Urinary bladder (tissue), 4 donors: ENCODE results near the gene PTTG1IP. TPM values are rescaled to one million over a fixed set of nuclear protein-coding genes. Genes with fewer than 3 reads are reported as not detected.

ENCODE experiments used
- DNase-seq: peaks from one replicate; pipeline ENCODE4 v3.0.0-alpha.2; 2015; ENCODE audit errors: extremely low spot score
- H3K27ac ChIP-seq: one replicate; pipeline ENCODE4 v1.5.1; 2013; ENCODE audit warnings: low read depth, mild to moderate bottlenecking, moderate library complexity
- H3K36me3 ChIP-seq: one replicate; pipeline ENCODE4 v1.6.1; 2013; ENCODE audit warnings: mild to moderate bottlenecking, moderate library complexity; ENCODE audit not compliant: insufficient read depth
- H3K4me1 ChIP-seq: one replicate; pipeline ENCODE4 v1.6.1; 2013; ENCODE audit warnings: mild to moderate bottlenecking, moderate library complexity; ENCODE audit not compliant: insufficient read depth
- H3K4me3 ChIP-seq: one replicate; pipeline ENCODE4 v1.5.1; 2013; ENCODE audit warnings: low read depth, low read length
- WGBS: extraction: QIAGEN DNeasy Blood & Tissue Kit; methylation state at CpG from one replicate; pipeline ENCODE4 v1.1.7; 2013; 5-methylcytosine and 5-hydroxymethylcytosine counted together
- polyA plus RNA-seq: library from polyadenylated mRNA; stranded (reverse); fragments of 200-250 nt; gene quantifications from one replicate; pipeline ENCODE4 v1.2.3, GENCODE V29; 2013
- total RNA-seq: library from RNA; depleted of rRNA; stranded (reverse); fragments of >200 nt; gene quantifications from one replicate; pipeline ENCODE4 v1.2.3, GENCODE V29; 2014
- donor health status: healthy with polysubstance abuse.
- donor health status: healthy.

The PTTG1IP gene
- total and polyA plus RNA-seq, 2 donors = 154 to 233 TPM

DNA sequence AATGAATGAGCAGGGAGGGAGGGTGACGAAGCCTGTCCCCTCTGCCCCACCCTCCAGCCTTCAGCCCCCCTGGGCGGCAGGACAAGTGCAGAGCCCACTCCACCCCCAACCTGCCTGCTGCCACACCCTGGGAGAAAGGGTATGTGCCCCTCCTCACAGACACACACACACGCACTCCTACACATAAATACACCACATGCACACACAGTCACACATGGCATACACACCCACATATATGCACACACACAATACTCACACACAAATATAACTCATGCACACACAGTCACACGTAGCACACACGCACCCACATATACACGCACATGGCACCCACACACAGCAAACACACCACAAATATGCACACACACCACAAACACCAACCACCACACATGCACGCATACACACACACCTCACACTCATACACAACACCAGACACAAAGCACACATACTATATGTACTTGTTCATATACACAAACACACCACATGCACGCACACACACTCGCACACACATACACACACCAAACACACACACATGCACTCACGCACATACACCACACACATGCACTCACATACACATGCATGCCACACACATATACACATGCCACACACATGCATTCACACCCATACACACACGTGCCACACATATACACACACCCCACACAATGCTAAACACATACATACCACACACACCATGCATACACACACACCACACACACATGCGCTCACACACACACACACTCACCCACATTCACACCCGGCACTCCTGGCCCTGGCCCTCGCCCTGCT lies 30.8 kb upstream of the PTTG1IP start:
- DNase-seq = no peak
- Histone ChIP-seq H3K4me1 (no peaks in the 10 kb centered on the region), H3K36me3 (no peaks in the 10 kb centered on the region), H3K27ac (no peak overlapping the region), H3K4me3 (no peak overlapping the region)
- WGBS = 91% methylated on average over 14 of the region's 14 CpGs

DNA sequence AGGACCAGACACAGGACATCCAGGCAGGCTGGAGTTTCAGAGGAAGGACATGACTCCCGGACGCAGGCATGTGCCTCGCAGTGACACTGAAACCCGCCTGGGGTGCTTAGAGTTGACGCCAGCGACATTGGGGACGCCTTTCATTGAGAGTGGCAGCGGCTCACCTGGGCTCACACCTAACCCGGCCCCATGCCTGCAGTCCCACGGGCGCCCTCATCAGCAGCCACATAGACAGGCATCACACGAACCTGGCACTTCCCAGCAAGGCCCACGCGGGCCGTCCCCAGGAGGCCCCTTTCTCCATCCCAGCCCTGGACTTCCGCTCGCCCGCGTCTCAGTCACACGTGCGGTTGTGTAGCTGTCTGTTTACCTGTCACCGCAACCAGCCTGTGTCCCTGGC lies 30.2 kb upstream of the PTTG1IP start:
- 89% methylated on average over 22 of the region's 22 CpGs for WGBS
- H3K27ac ChIP-seq = no peak overlapping the region
- H3K4me1 ChIP-seq = no peaks in the 10 kb centered on the region
- no peak for DNase-seq
- H3K4me3 ChIP-seq = no peak overlapping the region
- H3K36me3 ChIP-seq = no peaks in the 10 kb centered on the region

GRCh38 chr21:44903050-44903685 lies 29.7 kb upstream of the PTTG1IP start:
- H3K27ac ChIP-seq = no peak overlapping the region
- WGBS = 86% methylated on average over 18 of the region's 18 CpGs
- DNase-seq = no peak

DNA sequence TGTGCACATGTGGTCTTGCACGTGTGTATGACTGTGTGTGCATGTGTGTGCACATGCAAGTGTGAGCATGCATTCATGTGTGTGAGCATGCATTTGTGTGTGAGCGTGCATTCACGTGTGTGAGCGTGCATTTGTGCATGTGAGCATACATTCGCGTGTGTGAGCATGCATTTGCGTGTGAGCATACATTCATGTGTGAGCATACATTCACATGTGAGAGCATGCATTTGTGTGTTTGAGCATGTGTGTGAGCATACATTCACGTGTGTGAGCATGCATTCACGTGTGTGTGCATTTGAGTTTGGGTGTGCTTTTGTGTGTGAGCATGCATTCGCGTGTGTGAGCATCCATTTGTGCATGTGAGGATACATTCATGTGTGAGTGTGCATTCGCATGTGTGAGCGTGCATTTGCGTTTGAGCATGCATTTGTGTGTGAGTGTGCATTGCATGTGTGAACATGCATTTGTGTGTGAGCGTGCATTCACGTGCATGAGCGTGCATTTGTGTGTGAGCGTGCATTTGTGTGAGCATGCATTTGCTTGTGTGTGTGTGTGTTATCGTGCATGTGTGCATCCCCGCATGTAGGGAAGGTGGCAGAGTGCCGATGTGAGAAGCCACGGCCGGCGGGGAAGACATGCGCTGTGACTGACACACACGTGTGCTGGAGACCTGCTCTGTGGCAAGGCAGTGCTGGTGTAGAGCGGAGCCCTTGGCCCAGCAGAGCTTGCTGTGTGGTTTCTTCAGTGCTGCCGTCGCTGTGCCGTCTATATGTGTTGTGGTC lies 29.0 kb upstream of the PTTG1IP start:
- Histone ChIP-seq H3K36me3 (no peaks in the 10 kb centered on the region), H3K4me1 (no peaks in the 10 kb centered on the region)
- DNase-seq = no peak

More at GRCh38 chr21:44903050-44903685, 29.7 kb upstream of the PTTG1IP start:
- no peaks in the 10 kb centered on the region for H3K4me1 ChIP-seq
- H3K4me3 ChIP-seq = no peak overlapping the region
- no peaks in the 10 kb centered on the region for H3K36me3 ChIP-seq

DNA sequence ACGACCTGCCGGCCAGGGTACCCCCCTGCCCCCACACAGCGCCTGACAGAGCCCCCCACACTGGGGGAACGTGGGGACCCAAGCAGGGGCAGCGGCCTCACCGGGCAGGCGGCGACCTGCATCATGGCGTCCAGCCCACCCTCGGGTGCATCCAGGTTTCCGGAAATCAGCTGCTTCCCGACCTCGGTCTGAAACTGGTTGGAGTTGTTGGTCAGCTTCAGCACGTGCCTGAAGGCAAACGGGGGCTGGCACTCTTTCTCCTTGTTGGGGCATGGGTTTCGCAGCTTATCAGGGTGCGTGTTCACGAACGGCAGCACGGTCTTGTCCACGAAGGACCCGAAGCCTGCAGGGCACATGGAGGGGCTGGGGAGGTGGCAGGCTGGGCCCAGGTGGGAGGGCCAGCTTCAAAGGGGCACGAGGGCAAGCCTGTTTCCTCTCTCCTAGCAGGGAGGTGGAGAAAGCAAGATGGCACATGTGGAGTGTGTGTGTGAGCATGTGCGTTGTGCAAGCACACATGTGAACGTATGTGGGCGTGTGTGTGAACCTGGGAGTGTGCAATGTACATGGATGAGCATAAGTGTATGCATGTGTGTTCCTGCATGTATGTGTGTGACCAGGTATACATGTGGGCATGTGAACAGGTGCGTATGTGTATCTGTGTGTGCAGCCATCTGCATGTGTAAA lies 28.0 kb upstream of the PTTG1IP start:
- WGBS = 78% methylated on average over 27 of the region's 27 CpGs

More for the DNA sequence above, 29.0 kb upstream of the PTTG1IP start:
- WGBS = 91% methylated on average over 30 of the region's 30 CpGs
- H3K4me3 ChIP-seq = no peak overlapping the region
- no peak overlapping the region for H3K27ac ChIP-seq

DNA sequence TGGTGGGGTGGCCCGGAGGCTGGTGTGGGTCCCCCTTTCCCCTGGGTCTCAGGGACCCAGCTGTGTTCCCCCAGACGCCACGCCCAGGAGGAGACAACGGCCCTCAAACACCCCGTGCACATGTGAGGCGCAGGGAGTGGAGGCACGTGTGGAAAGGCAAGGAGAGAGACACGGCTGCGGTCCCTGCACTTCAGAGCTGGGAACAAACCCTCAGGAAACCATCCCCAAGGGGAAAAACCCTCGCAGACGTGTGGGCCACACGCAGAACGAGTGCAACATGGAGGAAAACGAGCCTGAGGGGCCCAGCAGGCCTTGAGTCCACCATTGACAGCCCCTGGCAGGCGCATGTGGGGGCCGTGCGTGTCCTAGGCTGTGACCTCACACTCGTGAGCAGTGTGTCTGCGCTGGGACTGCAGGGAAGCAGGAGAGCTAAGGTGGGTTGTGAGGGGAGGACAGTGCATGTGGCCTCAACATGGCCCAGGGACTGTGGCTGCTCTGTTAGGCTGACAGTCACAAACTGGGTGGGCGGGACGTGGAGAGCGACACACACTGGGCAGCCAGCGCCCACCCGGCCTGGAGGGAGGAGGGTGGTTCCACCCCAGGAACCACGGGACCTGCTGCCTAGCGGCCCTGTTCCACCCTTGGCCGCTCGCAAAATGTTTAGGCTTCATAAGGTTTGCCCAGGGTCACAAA lies 27.2 kb upstream of the PTTG1IP start:
- no peak for DNase-seq
- H3K4me3 ChIP-seq = no peak overlapping the region
- WGBS = 83% methylated on average over 28 of the region's 28 CpGs

More for the DNA sequence above, 28.0 kb upstream of the PTTG1IP start:
- Histone ChIP-seq H3K4me3 (no peak overlapping the region), H3K27ac (no peak overlapping the region), H3K36me3 (no peaks in the 10 kb centered on the region), H3K4me1 (no peaks in the 10 kb centered on the region)
- no peak for DNase-seq

DNA sequence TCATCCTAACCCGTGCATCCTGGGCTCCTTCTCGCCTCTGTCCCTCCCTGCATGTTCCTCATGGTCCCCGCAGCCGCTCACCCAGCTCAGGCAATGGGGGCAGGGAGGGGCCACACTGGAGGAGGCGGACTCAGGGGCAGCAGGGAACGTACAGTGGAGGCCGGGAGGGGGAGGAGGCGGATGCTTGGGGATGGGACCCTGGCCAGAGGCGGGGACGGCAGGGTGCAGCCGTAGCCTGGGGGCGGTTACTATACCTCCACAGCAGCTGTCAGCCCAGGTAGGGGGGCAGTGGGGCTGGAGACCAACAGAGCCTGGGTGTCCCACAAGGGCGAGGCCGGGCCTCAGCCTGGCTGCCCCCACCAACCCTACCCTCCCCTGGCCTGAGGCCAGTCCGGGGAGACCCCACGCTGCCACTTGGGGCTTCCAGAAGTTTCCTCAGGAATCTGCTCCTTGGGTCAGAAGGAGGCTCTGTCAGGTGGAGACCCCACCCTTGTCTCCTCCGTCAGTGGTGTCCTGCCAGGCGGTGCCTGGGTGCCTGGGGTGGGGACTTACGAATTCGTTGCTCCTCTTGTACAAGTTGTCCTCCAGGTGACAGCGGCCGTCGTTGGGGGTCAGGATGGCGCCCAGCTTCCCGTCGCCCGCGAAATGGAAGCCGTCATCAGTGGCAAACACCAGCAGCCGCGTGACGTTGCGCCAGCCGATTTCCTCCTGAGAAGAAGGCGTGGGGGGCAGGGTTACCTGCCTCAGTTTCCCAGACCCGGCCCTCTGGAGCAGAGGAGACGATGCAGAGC lies 26.5 kb upstream of the PTTG1IP start:
- DNase-seq = no peak
- H3K27ac ChIP-seq = no peak overlapping the region
- no peaks in the 10 kb centered on the region for H3K4me1 ChIP-seq
- 85% methylated on average over 37 of the region's 37 CpGs for WGBS
- no peak overlapping the region for H3K4me3 ChIP-seq
- H3K36me3 ChIP-seq = no peaks in the 10 kb centered on the region

More for the DNA sequence above, 27.2 kb upstream of the PTTG1IP start:
- H3K36me3 ChIP-seq = no peaks in the 10 kb centered on the region
- H3K27ac ChIP-seq = no peak overlapping the region
- no peaks in the 10 kb centered on the region for H3K4me1 ChIP-seq

DNA sequence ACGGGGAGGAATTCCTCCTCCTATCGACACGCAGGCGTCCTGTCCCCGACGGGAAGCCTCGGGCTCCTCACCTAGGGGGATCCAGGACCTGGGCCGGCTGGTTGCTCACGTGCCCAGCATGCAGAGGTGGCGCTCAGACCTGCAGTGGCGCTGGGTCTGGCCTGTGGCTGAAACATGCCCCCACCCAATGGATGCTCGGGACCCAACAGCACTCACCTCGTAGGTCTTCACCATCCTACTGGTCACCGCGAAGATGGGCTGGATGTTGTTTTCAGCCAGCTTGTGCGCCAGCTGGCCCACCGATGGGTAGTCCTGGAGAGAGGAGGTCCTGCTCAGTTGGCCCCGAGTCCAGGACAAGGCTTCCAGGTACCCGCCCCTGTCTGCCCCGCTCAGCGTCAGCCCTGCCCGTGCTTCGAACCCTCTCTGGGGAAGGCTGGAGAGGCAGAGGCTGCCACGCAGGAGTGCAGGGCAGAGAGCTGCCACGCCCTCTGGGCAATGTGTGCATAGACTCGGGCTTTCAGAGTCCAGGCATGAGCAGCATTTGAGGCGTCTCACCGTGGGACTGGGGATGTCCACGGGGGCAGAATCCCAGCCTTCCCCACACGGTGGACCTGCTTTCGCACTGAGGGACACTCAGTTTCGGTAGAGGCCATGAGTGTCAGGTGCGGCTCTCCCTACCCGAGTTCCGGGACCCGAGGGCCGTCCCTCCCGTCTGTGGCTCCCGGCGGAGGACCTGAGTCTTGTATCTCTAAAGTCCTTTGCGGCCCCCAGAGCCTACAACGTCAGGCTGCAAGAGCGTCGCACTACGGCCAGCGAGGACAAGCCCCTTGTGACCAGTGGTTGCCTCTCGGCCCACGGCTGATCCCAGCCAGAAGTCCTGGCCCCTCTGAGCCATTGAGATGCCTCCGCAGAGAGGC lies 25.6 kb upstream of the PTTG1IP start:
- Histone ChIP-seq H3K4me3 (no peak overlapping the region), H3K27ac (no peak overlapping the region), H3K4me1 (no peaks in the 10 kb centered on the region), H3K36me3 (no peaks in the 10 kb centered on the region)
- no peak for DNase-seq
- WGBS = 82% methylated on average over 49 of the region's 49 CpGs

GRCh38 chr21:44898011-44898488 lies 24.6 kb upstream of the PTTG1IP start:
- WGBS = 73% methylated on average over 13 of the region's 13 CpGs
- Histone ChIP-seq H3K4me3 (no peak overlapping the region), H3K27ac (no peak overlapping the region), H3K36me3 (no peaks in the 10 kb centered on the region), H3K4me1 (no peaks in the 10 kb centered on the region)
- DNase-seq = no peak

- Histone ChIP-seq H3K4me3 (no peak overlapping the region), H3K36me3 (no peaks in the 10 kb centered on the region), H3K27ac (no peak overlapping the region), H3K4me1 (no peaks in the 10 kb centered on the region)
- WGBS = 82% methylated on average over 21 of the region's 21 CpGs
- DNase-seq = no peak
Measured at GRCh38 chr21:44897326-44898010, 24.0 kb upstream of the PTTG1IP start.
